ENCODE measurements around the gene SULT1A1. TPM values are rescaled to one million over a fixed set of nuclear protein-coding genes. Genes with fewer than 3 reads are reported as not detected.

Gene SULT1A1
- total and polyA plus RNA-seq, 2 of the 8 experiments (the other 6 are each of a cell fraction or from before 2014, with no cell fraction given): 2.1 to 4.0 TPM

DNA sequence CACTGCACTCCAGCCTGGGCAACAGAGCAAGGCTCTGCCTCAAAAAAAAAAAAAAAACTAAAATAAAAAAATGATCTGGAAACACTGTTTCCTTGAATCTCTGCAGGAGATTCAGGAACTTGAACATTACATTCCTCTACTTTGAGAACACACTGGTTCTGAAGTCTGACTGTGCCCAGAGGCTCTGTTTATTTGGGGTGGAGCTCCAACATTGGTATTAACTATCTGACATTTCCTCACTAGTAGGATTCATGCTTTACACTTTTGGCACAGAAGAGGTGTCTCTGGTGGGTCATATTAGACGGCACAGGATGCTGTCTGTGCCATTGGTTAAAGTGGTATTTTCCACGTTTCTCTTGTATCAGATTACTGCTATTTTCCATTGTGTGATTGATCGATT lies 23.4 kb downstream of the SULT1A1 start (continued):
- TF ChIP-seq CHD1 (IDR thresholded peaks at IDR 0.05; ENCODE audit: low read depth, low read length) (no peak), SIN3A (conservative IDR thresholded peaks at IDR 0.05 in 1 of 2, IDR thresholded peaks at IDR 0.05 in 1 of 2; ENCODE audit: low read depth in 1 of 2, low read length in 2 of 2) (no peak), HDAC2 (IDR thresholded peaks at IDR 0.05; ENCODE audit: borderline replicate concordance in 1 of 2, low read depth in 2 of 2, low read length in 2 of 2) (no peak), SP1 (IDR thresholded peaks at IDR 0.05; ENCODE audit: low read depth, low read length) (no peak)
- TF ChIP-seq, protein P1, sequence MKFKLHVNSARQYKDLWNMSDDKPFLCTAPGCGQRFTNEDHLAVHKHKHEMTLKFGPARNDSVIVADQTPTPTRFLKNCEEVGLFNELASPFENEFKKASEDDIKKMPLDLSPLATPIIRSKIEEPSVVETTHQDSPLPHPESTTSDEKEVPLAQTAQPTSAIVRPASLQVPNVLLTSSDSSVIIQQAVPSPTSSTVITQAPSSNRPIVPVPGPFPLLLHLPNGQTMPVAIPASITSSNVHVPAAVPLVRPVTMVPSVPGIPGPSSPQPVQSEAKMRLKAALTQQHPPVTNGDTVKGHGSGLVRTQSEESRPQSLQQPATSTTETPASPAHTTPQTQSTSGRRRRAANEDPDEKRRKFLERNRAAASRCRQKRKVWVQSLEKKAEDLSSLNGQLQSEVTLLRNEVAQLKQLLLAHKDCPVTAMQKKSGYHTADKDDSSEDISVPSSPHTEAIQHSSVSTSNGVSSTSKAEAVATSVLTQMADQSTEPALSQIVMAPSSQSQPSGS (IDR thresholded peaks at IDR 0.05; ENCODE audit: low read length): no peak
- TF ChIP-seq, protein P2, sequence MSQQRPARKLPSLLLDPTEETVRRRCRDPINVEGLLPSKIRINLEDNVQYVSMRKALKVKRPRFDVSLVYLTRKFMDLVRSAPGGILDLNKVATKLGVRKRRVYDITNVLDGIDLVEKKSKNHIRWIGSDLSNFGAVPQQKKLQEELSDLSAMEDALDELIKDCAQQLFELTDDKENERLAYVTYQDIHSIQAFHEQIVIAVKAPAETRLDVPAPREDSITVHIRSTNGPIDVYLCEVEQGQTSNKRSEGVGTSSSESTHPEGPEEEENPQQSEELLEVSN (IDR thresholded peaks at IDR 0.05): no peak

Measured in H1 (cell line).